ENCODE data around the gene CUTC.

The CUTC gene

GRCh38 chr10:99732033-99732842, at the start of gene CUTC, which contains the start of gene COX15:
CUTC (plus strand) TSS chr10:99732234; CDS start chr10:99732349, 115 bp downstream.
COX15 (minus strand) TSS chr10:99732127; CDS start chr10:99732049, 78 bp downstream.
- TF ChIP-seq CTCF (conservative IDR thresholded peaks at IDR 0.05): peak; percentile 70; the same call in 1 of the 2 replicates
- peak within 1 kb of the TSS; percentile 87 for H3K27ac ChIP-seq

GRCh38 chr10:99682752-99683151, 49.3 kb upstream of the CUTC start:
- H3K27ac ChIP-seq: peak overlapping the region; percentile 66
- TF ChIP-seq CTCF (conservative IDR thresholded peaks at IDR 0.05): peak; percentile 45

GRCh38 chr10:99685597-99685967, 46.5 kb upstream of the CUTC start:
- peak overlapping the region; percentile 9; the same call in 1 of the 2 replicates for H3K27ac ChIP-seq

GRCh38 chr10:99689461-99689860, 42.6 kb upstream of the CUTC start:
- TF ChIP-seq CTCF (conservative IDR thresholded peaks at IDR 0.05): no peak
- H3K27ac ChIP-seq: no peak overlapping the region

More at GRCh38 chr10:99685597-99685967, 46.5 kb upstream of the CUTC start:
- TF ChIP-seq CTCF (conservative IDR thresholded peaks at IDR 0.05): no peak

- TF ChIP-seq CTCF (conservative IDR thresholded peaks at IDR 0.05): no peak
- H3K27ac ChIP-seq: no peak overlapping the region
Observed at GRCh38 chr10:99693933-99694583, 38.0 kb upstream of the CUTC start.

- no peak for TF ChIP-seq CTCF (conservative IDR thresholded peaks at IDR 0.05)
- no peak overlapping the region for H3K27ac ChIP-seq
Observed at GRCh38 chr10:99695761-99696160, 36.3 kb upstream of the CUTC start.

- no peak overlapping the region for H3K27ac ChIP-seq
- TF ChIP-seq CTCF (conservative IDR thresholded peaks at IDR 0.05): peak; percentile 60
Observed at GRCh38 chr10:99698504-99699080, 33.4 kb upstream of the CUTC start.

Measured in VCaP (cell line).